ENCODE measurements around the gene NEDD8.

GRCh38 chr14:24207625-24208024, 24.5 kb downstream of the NEDD8 start:
- TF ChIP-seq SP2 (tag by site-specific recombination; IDR thresholded peaks at IDR 0.05), result no peak
- no peak for TF ChIP-seq ZNF335 (tag by site-specific recombination; conservative IDR thresholded peaks at IDR 0.05)
- TF ChIP-seq, protein P1, sequence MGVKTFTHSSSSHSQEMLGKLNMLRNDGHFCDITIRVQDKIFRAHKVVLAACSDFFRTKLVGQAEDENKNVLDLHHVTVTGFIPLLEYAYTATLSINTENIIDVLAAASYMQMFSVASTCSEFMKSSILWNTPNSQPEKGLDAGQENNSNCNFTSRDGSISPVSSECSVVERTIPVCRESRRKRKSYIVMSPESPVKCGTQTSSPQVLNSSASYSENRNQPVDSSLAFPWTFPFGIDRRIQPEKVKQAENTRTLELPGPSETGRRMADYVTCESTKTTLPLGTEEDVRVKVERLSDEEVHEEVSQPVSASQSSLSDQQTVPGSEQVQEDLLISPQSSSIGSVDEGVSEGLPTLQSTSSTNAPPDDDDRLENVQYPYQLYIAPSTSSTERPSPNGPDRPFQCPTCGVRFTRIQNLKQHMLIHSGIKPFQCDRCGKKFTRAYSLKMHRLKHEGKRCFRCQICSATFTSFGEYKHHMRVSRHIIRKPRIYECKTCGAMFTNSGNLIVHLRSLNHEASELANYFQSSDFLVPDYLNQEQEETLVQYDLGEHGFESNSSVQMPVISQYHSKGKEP (tag by site-specific recombination; IDR thresholded peaks at IDR 0.05), result no peak
- TF ChIP-seq ZFP3 (tag by site-specific recombination; IDR thresholded peaks at IDR 0.05; ENCODE audit: low read depth), result no peak
- no peak for TF ChIP-seq ZNF19 (tag by site-specific recombination; IDR thresholded peaks at IDR 0.05; ENCODE audit: low read depth)
- TF ChIP-seq CTCF (tag by site-specific recombination; IDR thresholded peaks at IDR 0.05), result no peak
- TF ChIP-seq ZNF274 (IDR thresholded peaks at IDR 0.05; ENCODE audit: low read length), result no peak
- TF ChIP-seq ZNF274 (tag by site-specific recombination; IDR thresholded peaks at IDR 0.05; ENCODE audit: borderline replicate concordance), result no peak
- no peak for TF ChIP-seq ZNF514 (tag by site-specific recombination; IDR thresholded peaks at IDR 0.05)
- no peak for TF ChIP-seq KLF16 (tag by site-specific recombination; IDR thresholded peaks at IDR 0.05)
- TF ChIP-seq ZBTB48 (tag by site-specific recombination; IDR thresholded peaks at IDR 0.05), result no peak
- TF ChIP-seq, protein P2, sequence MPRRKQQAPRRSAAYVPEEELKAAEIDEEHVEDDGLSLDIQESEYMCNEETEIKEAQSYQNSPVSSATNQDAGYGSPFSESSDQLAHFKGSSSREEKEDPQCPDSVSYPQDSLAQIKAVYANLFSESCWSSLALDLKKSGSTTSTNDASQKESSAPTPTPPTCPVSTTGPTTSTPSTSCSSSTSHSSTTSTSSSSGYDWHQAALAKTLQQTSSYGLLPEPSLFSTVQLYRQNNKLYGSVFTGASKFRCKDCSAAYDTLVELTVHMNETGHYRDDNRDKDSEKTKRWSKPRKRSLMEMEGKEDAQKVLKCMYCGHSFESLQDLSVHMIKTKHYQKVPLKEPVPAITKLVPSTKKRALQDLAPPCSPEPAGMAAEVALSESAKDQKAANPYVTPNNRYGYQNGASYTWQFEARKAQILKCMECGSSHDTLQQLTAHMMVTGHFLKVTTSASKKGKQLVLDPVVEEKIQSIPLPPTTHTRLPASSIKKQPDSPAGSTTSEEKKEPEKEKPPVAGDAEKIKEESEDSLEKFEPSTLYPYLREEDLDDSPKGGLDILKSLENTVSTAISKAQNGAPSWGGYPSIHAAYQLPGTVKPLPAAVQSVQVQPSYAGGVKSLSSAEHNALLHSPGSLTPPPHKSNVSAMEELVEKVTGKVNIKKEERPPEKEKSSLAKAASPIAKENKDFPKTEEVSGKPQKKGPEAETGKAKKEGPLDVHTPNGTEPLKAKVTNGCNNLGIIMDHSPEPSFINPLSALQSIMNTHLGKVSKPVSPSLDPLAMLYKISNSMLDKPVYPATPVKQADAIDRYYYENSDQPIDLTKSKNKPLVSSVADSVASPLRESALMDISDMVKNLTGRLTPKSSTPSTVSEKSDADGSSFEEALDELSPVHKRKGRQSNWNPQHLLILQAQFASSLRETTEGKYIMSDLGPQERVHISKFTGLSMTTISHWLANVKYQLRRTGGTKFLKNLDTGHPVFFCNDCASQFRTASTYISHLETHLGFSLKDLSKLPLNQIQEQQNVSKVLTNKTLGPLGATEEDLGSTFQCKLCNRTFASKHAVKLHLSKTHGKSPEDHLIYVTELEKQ (tag by site-specific recombination; IDR thresholded peaks at IDR 0.05; ENCODE audit: borderline replicate concordance), result no peak

Measured in HEK293 (cell line).